A673 (cell line): ENCODE results near the gene CACNA2D1.

Source experiments
- CTCF ChIP-seq: fragments of 300-800, 200-600 bp; sonication (generic); conservative IDR thresholded peaks from 2 replicates; pipeline ENCODE4 v1.5.1; 2017; ENCODE audit warnings: low read depth, mild to moderate bottlenecking, antibody characterized with exemption, low read length, moderate library complexity, mixed read lengths
- EZH2 ChIP-seq: fragments of 200-600 bp; sonication (generic); IDR thresholded peaks from 2 replicates; pipeline ENCODE4 v1.6.1; 2017; ENCODE audit warnings: borderline replicate concordance, low read depth, mild to moderate bottlenecking, mixed read lengths, antibody characterized with exemption, low read length; ENCODE audit not compliant: poor library complexity, severe bottlenecking

- TF ChIP-seq CTCF: no peak
- TF ChIP-seq EZH2: no peak
Observed at GRCh38 chr7:81944058-81944457, 499.5 kb downstream of the CACNA2D1 start.
